Hematopoietic multipotent progenitor cell (in vitro differentiated cells): ENCODE results near the gene MNT. TPM values are rescaled to one million over a fixed set of nuclear protein-coding genes. Genes with fewer than 3 reads are reported as not detected.

Experiments
- DNase-seq, 3 donors: peaks; one replicate each; pipeline ENCODE4 v3.0.0-alpha.2; 2011 to 2015; ENCODE audit warnings: low read depth in 2 of 3, low spot score in 2 of 3
- total RNA-seq: library from RNA; depleted of rRNA; stranded (reverse); fragments of >200 nt; gene quantifications from one replicate; pipeline ENCODE4 v1.2.3, GENCODE V29; 2012

The MNT gene
- total RNA-seq, 1 donor, result 23.4 TPM

GRCh38 chr17:2384439-2385127 is 16.3 kb downstream of the MNT start:
- no peak for DNase-seq

- no peak for DNase-seq
Observed at GRCh38 chr17:2383628-2384167, 17.2 kb downstream of the MNT start.

- DNase-seq, result no peak
Observed at GRCh38 chr17:2380950-2381649, 19.8 kb downstream of the MNT start.

- no peak for DNase-seq
Observed at GRCh38 chr17:2380226-2380922, 20.5 kb downstream of the MNT start.

- DNase-seq, result no peak
Observed at GRCh38 chr17:2379489-2380225, 21.2 kb downstream of the MNT start.

GRCh38 chr17:2378905-2379304 is 22.0 kb downstream of the MNT start:
- DNase-seq, result no peak

GRCh38 chr17:2377659-2378058 is 23.2 kb downstream of the MNT start:
- DNase-seq, result no peak

- no peak for DNase-seq
Observed at GRCh38 chr17:2376107-2376506, 24.8 kb downstream of the MNT start.

- DNase-seq, result no peak
Observed at GRCh38 chr17:2375406-2375805, 25.5 kb downstream of the MNT start.

GRCh38 chr17:2374549-2375285 is 26.1 kb downstream of the MNT start:
- no peak for DNase-seq

- no peak for DNase-seq
Observed at GRCh38 chr17:2373179-2373578, 27.7 kb downstream of the MNT start.

GRCh38 chr17:2372681-2373080 is 28.2 kb downstream of the MNT start:
- no peak for DNase-seq

GRCh38 chr17:2372180-2372579 is 28.7 kb downstream of the MNT start:
- no peak for DNase-seq

GRCh38 chr17:2371183-2372130 is 29.4 kb downstream of the MNT start:
- DNase-seq, result no peak

GRCh38 chr17:2370211-2370589 is 30.7 kb downstream of the MNT start:
- DNase-seq, result no peak

- no peak for DNase-seq
Observed at GRCh38 chr17:2369551-2370210, 31.2 kb downstream of the MNT start.

GRCh38 chr17:2369039-2369438 is 31.8 kb downstream of the MNT start:
- no peak for DNase-seq

- no peak for DNase-seq
Observed at GRCh38 chr17:2368359-2368758, 32.5 kb downstream of the MNT start.
